CD4-positive, CD25-positive, alpha-beta regulatory T cell (primary cell): ENCODE measurements around the gene MTHFR. TPM values are rescaled to one million over a fixed set of nuclear protein-coding genes. Genes with fewer than 3 reads are reported as not detected.

Source experiments
- ATAC-seq, 2 donors: fragments of 150-1000 bp; cut with Tn5 transposase; one replicate each; pipeline ENCODE4 v1.10.0; 2021; ENCODE audit warnings: low read depth in 2 of 2, moderate number of reproducible peaks in 2 of 2, moderate library complexity in 1 of 2
- DNase-seq, 3 donors: peaks; one replicate each; pipeline versions ENCODE4 v3.0.0 to v3.0.0-alpha.2; 2012 to 2022; ENCODE audit warnings: mixed read lengths in 1 of 3
- H3K27ac ChIP-seq: one replicate; pipeline ENCODE4 v1.7.0; 2013; ENCODE audit warnings: mild to moderate bottlenecking, low read length; ENCODE audit not compliant: insufficient read depth, poor library complexity, severe bottlenecking
- H3K27me3 ChIP-seq: one replicate; pipeline ENCODE4 v1.7.0; 2013; ENCODE audit warnings: low read length; ENCODE audit not compliant: control insufficient read depth, insufficient read depth
- H3K36me3 ChIP-seq: one replicate; pipeline ENCODE4 v1.7.0; 2013; ENCODE audit warnings: mild to moderate bottlenecking, low read length, moderate library complexity; ENCODE audit not compliant: control insufficient read depth, insufficient read depth
- H3K4me1 ChIP-seq: 2 replicates; pipeline ENCODE4 v1.7.0; 2013; ENCODE audit warnings: mild to moderate bottlenecking, low read length; ENCODE audit not compliant: insufficient read depth, control insufficient read depth, poor library complexity, severe bottlenecking
- H3K4me3 ChIP-seq: one replicate; pipeline ENCODE4 v1.7.0; 2013; ENCODE audit warnings: low read depth, mild to moderate bottlenecking, low read length, moderate library complexity
- H3K9me3 ChIP-seq, 2 experiments: 1 replicate in 1 of 2; 2 replicates in 1 of 2; pipeline ENCODE4 v1.7.0; 2013; ENCODE audit warnings: low read length in 2 of 2, mild to moderate bottlenecking in 1 of 2, moderate library complexity in 1 of 2; ENCODE audit not compliant: control insufficient read depth in 2 of 2
- H3K27ac Mint-ChIP-seq, 3 donors: one replicate each; pipeline ENCODE4 v1.8.0; 2020 to 2022; ENCODE audit warnings: mild to moderate bottlenecking in 3 of 3, mixed read lengths in 3 of 3, moderate library complexity in 2 of 3
- H3K27me3 Mint-ChIP-seq: one replicate; pipeline ENCODE4 v1.8.0; 2022; ENCODE audit warnings: mild to moderate bottlenecking, mixed read lengths
- H3K36me3 Mint-ChIP-seq: one replicate; pipeline ENCODE4 v1.8.0; 2020; ENCODE audit warnings: mixed read lengths
- H3K4me1 Mint-ChIP-seq, 4 donors: one replicate each; pipeline ENCODE4 v1.8.0; 2020 to 2022; ENCODE audit warnings: mixed read lengths in 4 of 4, mild to moderate bottlenecking in 1 of 4
- H3K4me3 Mint-ChIP-seq, 4 donors: one replicate each; pipeline ENCODE4 v1.8.0; 2020 to 2022; ENCODE audit warnings: mild to moderate bottlenecking in 4 of 4, mixed read lengths in 4 of 4, moderate library complexity in 3 of 4
- H3K9me3 Mint-ChIP-seq, 7 donors: one replicate each; pipeline ENCODE4 v1.8.0; 2020 to 2022; ENCODE audit warnings: mixed read lengths in 7 of 7, mild to moderate bottlenecking in 3 of 7, moderate library complexity in 2 of 7
- polyA plus RNA-seq, 4 donors: library from polyadenylated mRNA; unstranded; fragments of 300-500 nt; fragmentation: Illumina TruSeq; gene quantifications; one replicate each; pipeline ENCODE4 v1.2.3, GENCODE V29; 2021
- total RNA-seq: library from RNA; stranded (reverse); gene quantifications from one replicate; pipeline ENCODE4 v1.2.3, GENCODE V29; 2022

The MTHFR gene
- total and polyA plus RNA-seq, 5 donors from 2014 or later, result 5.6 to 35.0 (median 6.6) TPM

- no peaks in the 10 kb centered on the region for H3K27me3 Mint-ChIP-seq
These were observed 13.7 kb downstream of the MTHFR start for GRCh38 chr1:11792106-11792505.

DNA sequence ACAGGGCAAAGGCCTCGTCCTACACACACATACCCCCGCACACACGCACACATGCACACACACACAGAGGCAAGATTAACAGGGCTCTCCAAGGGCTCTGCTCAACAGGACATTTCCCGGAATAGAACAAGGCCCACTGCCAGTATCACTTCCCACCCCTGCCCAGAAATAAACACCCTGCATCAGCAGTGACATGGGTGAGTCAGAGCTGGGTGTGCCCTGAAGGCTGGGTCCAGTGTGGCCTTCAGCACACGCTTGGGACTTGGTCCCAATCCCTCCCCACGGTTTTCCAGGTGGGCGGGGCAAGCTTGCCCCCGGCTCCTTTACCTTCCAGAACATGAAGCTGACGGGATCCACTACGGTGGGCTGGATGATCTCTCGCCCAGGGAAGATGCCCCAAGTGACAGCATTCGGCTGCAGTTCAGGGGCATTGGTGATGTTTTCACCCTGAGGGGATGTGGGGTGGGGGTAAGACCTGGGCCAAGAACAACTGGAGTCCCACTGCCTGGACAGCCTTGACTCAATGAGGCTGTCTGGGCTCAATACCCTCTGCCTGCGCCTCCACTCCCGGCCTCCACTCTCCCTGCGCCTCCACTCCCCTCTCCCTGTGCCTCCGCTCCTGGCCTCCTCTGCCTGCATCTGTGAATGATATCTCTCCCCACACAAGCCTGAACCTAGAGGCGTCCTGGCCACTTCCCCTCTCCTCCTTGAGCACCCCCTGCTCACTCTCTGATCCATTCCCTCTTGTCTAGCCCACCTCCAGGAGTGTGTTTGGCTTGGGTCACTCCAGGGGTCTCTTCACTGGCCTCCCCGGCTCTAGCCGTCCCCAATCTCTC is 14.7 kb downstream of the MTHFR start:
- ATAC-seq (no peak), DNase-seq (no peak)
- no peaks in the 10 kb centered on the region for H3K9me3 Mint-ChIP-seq
- peaks cover 26% of the 10 kb centered on the region for H3K36me3 Mint-ChIP-seq
- H3K27ac Mint-ChIP-seq, result peak overlapping the region in 1 of 3 donors; percentile 10
- peaks cover 39% of the 10 kb centered on the region for H3K36me3 ChIP-seq
- no peak overlapping the region for H3K27ac ChIP-seq
- no peaks in the 10 kb centered on the region for H3K27me3 ChIP-seq
- no peak overlapping the region for H3K4me3 Mint-ChIP-seq
- no peaks in the 10 kb centered on the region for H3K4me1 ChIP-seq
- H3K27me3 Mint-ChIP-seq, result no peaks in the 10 kb centered on the region
- H3K4me1 Mint-ChIP-seq, result peaks cover 0 to 4% (median 0%) of the 10 kb centered on the region in 4 donors
- no peak overlapping the region for H3K4me3 ChIP-seq
- no peaks in the 10 kb centered on the region for H3K9me3 ChIP-seq

More at GRCh38 chr1:11792106-11792505, 13.7 kb downstream of the MTHFR start:
- no peak overlapping the region for H3K27ac ChIP-seq
- no peaks in the 10 kb centered on the region for H3K4me1 ChIP-seq
- no peak overlapping the region for H3K4me3 ChIP-seq
- H3K27ac Mint-ChIP-seq, result no peak overlapping the region
- no peaks in the 10 kb centered on the region for H3K9me3 Mint-ChIP-seq
- H3K4me3 Mint-ChIP-seq, result no peak overlapping the region
- ATAC-seq (no peak), DNase-seq (no peak)
- peaks cover 26% of the 10 kb centered on the region for H3K36me3 Mint-ChIP-seq
- no peaks in the 10 kb centered on the region for H3K27me3 ChIP-seq
- peaks cover 43% of the 10 kb centered on the region for H3K36me3 ChIP-seq
- H3K9me3 ChIP-seq, result no peaks in the 10 kb centered on the region
- H3K4me1 Mint-ChIP-seq, result peaks cover 0 to 4% (median 0%) of the 10 kb centered on the region in 4 donors

DNA sequence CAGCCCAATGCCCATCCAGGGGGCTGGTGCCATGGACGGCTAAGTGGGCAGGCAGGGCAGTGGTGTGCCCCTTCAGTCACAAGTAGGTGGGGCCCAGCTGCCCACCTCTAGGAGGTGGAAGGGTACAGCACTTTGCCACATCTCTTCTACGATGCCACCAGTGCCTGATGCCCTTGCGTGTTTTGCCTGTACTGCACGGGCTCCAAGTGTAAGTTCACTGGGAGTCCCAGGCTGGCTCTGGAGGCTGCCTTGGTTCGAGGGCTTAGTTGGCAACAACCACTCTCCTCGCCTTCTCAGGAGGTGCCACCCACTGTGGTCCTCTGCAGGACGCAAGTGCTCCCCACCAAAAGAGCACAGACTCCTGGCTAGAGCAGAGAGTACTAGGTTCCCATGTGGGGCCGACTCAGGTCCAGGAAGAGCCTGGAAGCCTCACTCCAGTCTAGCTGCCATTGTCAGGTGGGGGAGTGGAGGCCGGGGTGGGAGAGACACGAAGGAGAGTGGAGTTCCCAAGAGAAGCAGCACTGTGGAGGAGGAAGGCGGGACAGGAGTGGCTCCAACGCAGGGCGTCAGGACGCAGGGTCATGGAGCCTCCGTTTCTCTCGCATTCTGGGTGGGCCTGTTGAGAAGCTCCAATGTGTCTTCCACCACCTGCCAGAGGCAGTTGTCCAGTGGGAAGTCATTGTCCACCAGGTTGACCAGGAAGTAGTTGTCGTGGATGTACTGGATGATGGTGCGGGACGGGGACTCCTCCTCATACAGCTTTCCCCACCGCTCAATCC is 15.5 kb downstream of the MTHFR start:
- no peaks in the 10 kb centered on the region for H3K9me3 Mint-ChIP-seq
- no peak for DNase-seq
- peaks cover 18% of the 10 kb centered on the region for H3K36me3 Mint-ChIP-seq
- no peak overlapping the region for H3K4me3 Mint-ChIP-seq
- H3K4me1 ChIP-seq, result peaks cover 2% of the 10 kb centered on the region
- peaks cover 0 to 6% (median 0%) of the 10 kb centered on the region in 4 donors for H3K4me1 Mint-ChIP-seq
- H3K36me3 ChIP-seq, result peaks cover 31% of the 10 kb centered on the region
- no peak overlapping the region for H3K4me3 ChIP-seq
- no peak for ATAC-seq
- no peaks in the 10 kb centered on the region for H3K27me3 Mint-ChIP-seq
- peak overlapping the region in 1 of 3 donors; percentile 10 for H3K27ac Mint-ChIP-seq
- H3K27me3 ChIP-seq, result no peaks in the 10 kb centered on the region
- no peaks in the 10 kb centered on the region for H3K9me3 ChIP-seq
- no peak overlapping the region for H3K27ac ChIP-seq

- Histone ChIP-seq H3K9me3 (no peaks in the 10 kb centered on the region), H3K27me3 (no peaks in the 10 kb centered on the region), H3K27ac (no peak overlapping the region), H3K36me3 (peaks cover 23% of the 10 kb centered on the region), H3K4me1 (peaks cover 11% of the 10 kb centered on the region), H3K4me3 (no peak overlapping the region)
- Mint-ChIP-seq H3K36me3 (peaks cover 13% of the 10 kb centered on the region), H3K27me3 (no peaks in the 10 kb centered on the region), H3K4me1 (peaks cover 0 to 10% (median 0%) of the 10 kb centered on the region in 4 donors), H3K27ac (no peak overlapping the region), H3K4me3 (no peak overlapping the region), H3K9me3 (no peaks in the 10 kb centered on the region)
- DNase-seq (no peak), ATAC-seq (no peak)
These were observed 16.4 kb downstream of the MTHFR start for GRCh38 chr1:11789126-11790067.

DNA sequence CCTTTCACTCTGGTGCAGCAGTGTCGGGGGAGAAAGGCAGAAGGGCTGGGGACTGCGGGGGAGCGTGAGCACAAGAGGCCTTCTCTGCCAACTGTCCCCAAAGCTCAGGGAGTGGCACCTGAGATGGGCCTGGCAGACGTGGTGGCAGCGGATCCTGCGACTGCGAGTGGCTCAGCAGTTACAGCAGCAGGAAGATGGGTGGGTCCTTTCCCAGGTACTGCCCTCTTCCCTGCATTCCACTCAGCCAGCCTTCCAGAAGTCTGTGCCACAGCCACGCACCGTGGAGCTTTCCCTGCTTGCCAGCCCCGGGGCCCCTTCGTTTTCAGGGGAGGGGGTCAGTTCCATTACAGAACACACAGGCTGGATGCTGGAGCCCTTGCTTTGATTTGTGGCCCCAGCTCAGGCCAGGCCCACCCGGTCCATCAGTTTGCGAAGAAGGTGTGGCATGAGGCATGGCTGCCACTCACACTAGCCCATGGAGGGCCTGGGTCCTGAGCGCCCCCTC is 17.2 kb downstream of the MTHFR start:
- no peak overlapping the region for H3K27ac Mint-ChIP-seq
- no peak overlapping the region for H3K27ac ChIP-seq
- peaks cover 12% of the 10 kb centered on the region for H3K36me3 Mint-ChIP-seq

DNA sequence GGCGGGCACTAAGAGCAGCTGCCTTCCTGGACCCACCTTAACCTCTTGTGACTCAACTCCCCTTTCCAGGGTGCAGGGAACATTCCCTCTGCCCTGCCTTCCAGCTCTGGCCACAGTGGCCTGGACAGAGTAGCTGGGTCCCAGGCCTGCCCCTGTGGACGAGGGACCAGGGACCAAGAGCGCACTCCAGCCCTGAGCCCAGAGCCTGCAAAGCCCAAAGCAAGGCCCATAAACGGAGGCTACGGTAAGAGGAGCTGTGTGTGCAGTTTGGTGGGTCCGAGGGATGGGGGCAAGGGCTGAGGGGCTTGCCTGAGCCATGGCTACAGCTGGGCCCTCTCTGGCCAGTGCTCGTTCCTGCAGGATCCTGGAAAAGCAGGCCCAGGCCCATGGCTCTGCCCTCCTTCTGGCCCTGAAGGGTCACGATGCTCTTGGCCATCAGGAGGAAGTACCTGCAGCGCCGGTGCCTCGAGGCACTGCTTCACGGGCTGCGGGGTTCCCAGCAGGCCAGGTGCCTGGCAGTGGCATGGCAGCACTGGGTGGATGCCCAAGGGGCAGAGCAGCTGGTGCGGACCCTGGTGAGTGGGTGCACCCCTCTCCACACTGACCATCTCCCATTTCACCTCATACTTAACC is 17.8 kb downstream of the MTHFR start:
- no peaks in the 10 kb centered on the region for H3K27me3 ChIP-seq
- peaks cover 12% of the 10 kb centered on the region for H3K4me1 ChIP-seq
- no peaks in the 10 kb centered on the region for H3K9me3 ChIP-seq
- peak overlapping the region in 1 of 3 donors; percentile 36 for H3K27ac Mint-ChIP-seq
- DNase-seq (no peak), ATAC-seq (no peak)
- H3K36me3 Mint-ChIP-seq, result peaks cover 12% of the 10 kb centered on the region
- no peaks in the 10 kb centered on the region for H3K9me3 Mint-ChIP-seq
- H3K27ac ChIP-seq, result no peak overlapping the region
- H3K4me1 Mint-ChIP-seq, result peaks cover 0 to 13% (median 0%) of the 10 kb centered on the region in 4 donors
- H3K4me3 ChIP-seq, result no peak overlapping the region
- no peak overlapping the region for H3K4me3 Mint-ChIP-seq
- peaks cover 15% of the 10 kb centered on the region for H3K36me3 ChIP-seq
- H3K27me3 Mint-ChIP-seq, result no peaks in the 10 kb centered on the region

More for the DNA sequence above, 17.2 kb downstream of the MTHFR start:
- Histone ChIP-seq H3K4me3 (no peak overlapping the region), H3K36me3 (peaks cover 15% of the 10 kb centered on the region), H3K27me3 (no peaks in the 10 kb centered on the region), H3K4me1 (peaks cover 12% of the 10 kb centered on the region), H3K9me3 (no peaks in the 10 kb centered on the region)
- H3K4me3 Mint-ChIP-seq, result no peak overlapping the region
- H3K27me3 Mint-ChIP-seq, result no peaks in the 10 kb centered on the region
- no peaks in the 10 kb centered on the region for H3K9me3 Mint-ChIP-seq
- DNase-seq (no peak), ATAC-seq (no peak)
- peaks cover 0 to 12% (median 0%) of the 10 kb centered on the region in 4 donors for H3K4me1 Mint-ChIP-seq
